ENCODE measurements around the gene TET1.
"Not testable (repeated sequence)": the region's sequence is repeated elsewhere in the genome, so short reads cannot be mapped to it uniquely, and the experiment has no call there.

DNA sequence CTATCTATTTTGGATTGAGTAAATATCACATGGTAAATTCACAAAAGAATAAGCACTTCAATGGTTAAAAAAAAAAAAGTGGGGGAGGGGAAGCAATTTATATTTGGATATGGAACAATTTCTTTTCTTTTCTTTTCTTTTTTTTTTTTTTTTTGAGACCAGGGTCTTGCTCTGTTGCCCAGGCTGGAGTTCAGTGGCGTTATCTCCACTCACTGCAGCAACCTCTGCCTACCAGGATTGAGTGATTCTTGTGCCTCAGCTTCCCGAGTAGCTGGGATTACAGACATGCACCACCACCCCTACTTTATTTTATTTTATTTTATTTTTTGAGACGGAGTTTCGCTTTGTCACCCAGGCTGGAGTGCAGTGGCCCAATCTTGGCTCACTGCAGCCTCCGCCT, 148.8 kb downstream of the TET1 start:
- TF ChIP-seq, protein P1, sequence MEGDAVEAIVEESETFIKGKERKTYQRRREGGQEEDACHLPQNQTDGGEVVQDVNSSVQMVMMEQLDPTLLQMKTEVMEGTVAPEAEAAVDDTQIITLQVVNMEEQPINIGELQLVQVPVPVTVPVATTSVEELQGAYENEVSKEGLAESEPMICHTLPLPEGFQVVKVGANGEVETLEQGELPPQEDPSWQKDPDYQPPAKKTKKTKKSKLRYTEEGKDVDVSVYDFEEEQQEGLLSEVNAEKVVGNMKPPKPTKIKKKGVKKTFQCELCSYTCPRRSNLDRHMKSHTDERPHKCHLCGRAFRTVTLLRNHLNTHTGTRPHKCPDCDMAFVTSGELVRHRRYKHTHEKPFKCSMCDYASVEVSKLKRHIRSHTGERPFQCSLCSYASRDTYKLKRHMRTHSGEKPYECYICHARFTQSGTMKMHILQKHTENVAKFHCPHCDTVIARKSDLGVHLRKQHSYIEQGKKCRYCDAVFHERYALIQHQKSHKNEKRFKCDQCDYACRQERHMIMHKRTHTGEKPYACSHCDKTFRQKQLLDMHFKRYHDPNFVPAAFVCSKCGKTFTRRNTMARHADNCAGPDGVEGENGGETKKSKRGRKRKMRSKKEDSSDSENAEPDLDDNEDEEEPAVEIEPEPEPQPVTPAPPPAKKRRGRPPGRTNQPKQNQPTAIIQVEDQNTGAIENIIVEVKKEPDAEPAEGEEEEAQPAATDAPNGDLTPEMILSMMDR (IDR thresholded peaks at IDR 0.05): not testable (repeated sequence)
- TF ChIP-seq ZFX (IDR thresholded peaks at IDR 0.05; ENCODE audit: borderline replicate concordance): not testable (repeated sequence)
